DMS79 (cell line): ENCODE measurements around the gene ANXA11.
"Not testable (repeated sequence)": the region's sequence is repeated elsewhere in the genome, so short reads cannot be mapped to it uniquely, and the experiment has no call there.

Experiments
- DNase-seq: peaks from one replicate; lab custom pipeline; 2025; lab: John Stamatoyannopoulos, UW

Gene ANXA11

DNA sequence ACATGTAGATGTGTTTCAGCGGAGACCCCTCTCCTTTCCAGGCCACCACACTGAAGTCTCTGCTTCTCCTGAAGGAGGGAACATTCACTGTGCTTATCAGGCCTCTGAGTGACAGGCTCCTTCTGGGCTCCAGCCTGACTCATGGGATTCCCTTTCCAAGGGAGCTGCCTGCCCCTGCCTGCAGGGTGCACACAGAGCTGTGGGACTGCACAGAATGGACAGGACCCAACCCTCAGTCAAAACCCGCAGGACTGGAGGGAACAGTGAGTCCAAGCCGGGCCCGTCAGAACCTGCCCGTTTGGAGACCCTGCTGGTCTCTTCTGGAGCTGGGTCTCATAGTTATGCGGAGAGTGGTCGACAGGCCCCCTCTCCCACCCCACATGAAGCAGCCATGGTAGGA lies 40.2 kb downstream of the ANXA11 start:
- DNase-seq = no peak

DNA sequence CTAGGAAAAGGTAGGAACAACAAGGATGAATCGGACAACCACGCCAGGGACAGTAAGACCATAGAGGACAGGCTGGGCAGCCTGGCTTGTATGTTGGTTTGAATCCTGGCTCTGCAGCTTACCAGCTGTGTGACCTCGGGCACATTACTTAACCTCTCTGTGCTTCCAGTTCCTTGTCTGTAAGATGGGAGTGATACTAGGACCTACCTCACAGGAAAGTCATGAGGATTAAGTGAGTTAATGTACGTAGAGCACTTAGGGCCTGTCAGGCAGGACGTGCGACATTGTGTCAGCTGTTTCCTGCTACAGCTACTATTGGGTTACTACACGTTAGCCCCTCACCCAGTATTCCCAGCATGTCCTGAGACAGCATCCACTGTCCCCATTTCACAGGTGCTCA lies 40.7 kb downstream of the ANXA11 start:
- no peak for DNase-seq

DNA sequence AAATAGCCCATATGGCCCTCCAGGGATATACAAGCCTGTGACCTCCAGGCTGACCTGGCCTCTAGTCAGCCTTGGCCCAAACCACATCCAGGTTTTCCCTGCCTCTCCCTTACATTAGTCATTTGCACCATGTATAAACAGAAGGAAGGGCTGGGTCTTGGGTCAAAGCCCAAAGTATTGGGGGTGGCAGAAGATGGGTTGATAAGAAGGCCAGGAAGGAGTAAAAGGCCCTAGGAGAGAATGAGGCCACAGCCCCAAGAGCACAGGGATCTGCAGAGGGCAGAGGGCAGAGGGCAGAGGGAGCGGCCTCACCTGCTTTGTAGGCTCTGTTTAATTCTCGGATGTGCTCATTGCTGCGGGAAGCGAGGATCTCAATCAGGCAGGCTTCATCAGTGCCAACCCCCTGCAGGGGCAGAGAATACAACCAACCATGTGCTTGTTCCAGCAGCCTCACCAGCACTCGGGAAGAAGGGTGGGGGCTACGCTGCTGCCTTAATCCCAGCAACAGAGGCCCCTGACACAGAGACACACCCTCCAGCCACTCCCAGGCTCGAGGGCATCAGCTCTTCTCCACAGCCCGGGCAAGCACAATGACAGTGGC lies 41.5 kb downstream of the ANXA11 start:
- DNase-seq = no peak

DNA sequence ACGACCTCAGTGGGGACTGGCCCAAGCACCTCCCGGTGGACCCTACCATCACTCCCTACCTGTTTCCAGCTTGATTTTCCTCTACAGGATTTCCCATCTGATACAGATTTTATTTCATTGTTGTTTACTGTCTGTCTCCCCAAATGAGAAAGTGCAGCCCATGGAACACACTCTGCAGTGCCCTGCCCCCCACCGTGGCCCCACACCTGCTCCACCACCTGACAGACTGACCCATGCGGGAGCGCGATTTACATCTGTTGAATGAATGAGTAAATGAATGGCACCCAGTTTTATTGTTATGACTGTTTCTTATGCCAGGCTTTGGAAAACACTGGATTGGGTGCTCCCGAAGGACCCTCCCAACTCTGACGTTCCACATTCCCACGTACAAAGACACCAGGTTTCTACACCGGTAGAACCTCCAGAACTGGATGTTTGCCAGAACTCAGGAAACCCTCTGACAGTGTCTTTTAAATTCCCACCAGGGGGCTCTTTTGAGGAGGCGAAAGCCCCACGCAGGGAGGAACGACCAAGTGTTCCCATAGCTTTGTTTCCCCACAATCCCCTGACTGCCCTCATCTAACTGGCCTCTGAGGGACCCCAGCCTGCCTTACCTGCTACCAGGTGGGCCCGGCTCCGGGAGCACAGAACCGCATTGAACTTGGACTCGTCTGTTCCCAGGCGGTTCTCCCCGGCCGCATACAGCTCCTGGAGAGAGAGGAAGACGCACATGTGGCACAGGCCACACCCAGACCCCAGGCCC lies 43.8 kb downstream of the ANXA11 start:
- DNase-seq = no peak

DNA sequence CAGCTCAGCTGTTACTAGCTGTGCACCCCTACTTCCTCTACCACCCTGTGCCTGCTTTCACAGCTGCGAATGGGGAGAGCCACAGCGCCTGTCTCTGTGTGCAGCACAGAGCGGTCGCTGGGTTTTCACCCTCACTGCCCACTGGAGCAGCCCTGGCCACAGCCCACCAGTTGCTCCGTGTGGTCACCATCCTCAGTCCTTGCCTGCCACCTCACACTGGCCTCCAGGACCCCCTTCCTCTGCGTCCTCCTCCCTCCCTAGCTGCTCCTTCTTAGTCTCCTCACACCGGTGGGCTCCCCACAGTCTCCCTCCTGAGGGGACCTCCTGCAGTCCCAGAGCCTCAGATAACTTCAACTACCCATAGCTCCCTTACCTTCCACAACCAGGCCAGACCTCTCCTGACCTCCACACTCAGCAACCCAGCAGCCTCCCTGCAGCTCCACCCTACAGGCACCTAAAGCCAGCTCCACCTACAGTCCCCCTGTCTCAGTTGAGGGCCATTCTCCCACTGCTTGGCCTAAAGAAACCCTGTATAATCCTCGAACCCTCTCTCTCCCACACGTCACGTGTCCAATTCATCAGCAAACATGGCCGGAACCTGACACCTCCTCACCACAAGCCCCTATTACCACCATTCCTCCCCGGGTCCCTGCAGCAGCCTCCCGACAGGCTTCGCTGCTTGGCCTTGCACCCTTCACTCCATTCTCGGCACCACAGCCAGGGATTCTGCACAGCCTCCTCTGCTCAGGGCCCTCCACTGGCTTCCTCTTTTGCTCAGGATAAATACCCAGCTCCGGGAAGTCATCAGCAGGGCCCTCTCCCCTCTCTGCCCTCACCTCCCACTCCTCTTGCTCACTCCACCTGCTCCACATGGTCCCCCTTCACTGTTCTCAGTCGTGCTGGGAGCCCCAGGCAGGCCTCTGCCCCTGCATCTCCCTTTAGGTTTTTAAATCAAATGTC lies 44.7 kb downstream of the ANXA11 start:
- no peak for DNase-seq

DNA sequence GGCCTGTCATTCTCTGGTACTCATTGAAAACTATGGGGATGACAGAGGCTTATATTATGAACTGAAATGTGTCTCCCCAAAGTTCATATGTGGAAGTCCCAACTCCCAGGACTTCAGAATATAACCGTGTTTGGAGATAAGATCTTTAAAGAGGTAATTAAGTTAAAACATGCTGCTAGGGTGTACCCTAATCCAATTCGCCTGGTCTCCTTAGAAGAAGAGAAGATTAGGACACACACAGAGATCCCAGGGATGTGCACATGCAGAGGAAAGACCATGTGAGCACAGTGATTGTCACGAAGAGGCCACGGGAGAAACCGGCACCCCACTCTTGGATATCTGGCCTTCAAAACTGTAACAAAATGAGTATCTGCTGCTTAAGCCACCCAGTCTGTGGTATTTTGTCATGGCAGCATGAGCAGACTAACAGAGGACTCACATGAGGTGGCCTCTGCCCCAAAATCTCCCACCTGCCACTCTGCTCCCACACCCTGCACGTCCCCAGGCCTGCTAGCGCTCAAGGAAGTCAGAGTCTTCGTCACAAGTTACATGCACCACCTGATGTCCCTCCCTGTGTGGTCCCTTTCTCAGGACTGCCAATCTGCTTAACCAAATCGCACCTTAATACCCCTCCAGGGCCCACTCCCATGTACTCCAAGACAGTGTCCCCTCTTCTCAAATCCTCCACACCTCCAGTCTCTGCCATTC lies 46.0 kb downstream of the ANXA11 start:
- no peak for DNase-seq

DNA sequence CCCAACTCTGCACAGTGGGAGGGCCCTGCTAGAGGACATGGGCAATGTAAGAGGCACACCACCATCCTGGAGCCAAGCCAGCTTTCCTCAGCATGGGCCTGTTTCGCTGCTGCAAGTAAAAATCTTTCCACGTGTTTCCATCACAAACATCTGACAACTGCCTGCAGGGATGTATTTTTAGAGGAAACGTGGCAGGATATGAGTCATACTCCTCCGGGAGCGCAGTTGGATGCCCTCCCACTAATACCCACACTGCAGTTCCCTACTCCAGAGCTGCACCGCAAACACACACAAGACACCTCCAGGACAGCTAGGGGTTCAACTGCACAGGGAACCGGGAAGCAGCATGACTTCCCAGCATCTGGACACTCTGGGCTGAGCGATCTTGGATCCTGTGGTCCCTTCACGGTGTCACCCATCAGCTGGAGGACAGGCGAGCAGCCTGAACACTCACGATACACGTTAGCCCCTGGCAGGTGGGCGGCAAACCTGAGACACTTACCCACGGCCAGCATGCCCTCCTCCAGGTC lies 46.7 kb downstream of the ANXA11 start:
- DNase-seq = no peak

DNA sequence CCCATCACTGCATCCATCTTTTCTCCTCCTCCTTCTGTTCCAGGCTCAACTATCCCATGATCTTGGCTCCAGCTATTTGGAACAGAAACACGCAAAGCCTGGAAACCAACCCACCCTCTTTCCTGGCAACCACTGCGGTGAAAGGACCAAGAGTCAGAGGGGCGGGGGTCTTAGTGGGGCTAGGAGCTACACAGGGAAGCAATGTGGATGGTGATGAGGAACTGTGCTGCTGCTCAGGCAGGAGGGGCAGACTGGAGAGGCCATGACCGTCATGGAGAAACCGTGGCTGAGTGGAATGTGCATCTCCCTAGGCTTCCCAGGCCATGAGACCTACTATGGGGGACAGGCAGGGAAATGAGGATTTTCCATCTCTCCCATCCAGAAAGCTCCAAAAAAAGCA lies 47.2 kb downstream of the ANXA11 start:
- no peak for DNase-seq

DNA sequence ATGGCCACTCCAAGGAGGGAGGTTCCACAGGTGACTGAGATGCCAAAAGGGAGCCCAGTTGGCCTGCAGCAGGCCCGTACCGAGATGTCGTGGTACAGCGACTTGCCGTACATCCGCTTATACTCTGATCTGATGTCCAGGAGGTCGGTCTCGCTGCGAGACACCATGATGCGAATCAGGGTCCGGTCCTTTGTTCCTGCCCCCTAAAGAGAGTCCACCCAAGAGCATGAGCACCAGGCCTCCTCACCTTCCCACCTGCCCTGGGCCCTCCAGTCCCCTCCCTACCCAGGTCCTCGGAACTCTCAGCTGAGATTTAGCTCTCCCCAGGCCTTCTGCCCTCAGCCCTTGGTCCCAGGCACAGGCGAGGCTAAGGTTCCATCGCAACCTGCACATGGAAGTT lies 47.8 kb downstream of the ANXA11 start:
- DNase-seq = no peak

DNA sequence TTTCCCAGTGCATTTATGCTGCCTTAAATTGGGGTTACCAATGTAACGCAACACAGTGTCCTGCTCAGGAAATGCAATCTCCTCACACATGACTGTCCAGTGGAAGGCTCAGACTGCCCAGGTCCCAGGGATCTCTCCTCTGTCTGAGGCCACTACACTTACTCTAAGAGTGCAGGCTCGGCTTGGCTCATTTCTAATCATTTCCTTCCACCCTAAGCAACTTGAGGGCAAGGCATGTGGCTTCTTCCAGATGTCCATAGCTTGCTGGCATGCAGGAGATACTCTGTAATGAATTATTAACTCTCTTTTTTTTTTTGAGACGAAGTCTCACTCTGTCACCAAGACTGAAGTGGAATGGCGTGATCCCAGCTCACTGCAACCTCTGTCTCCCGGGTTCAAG lies 49.1 kb downstream of the ANXA11 start:
- DNase-seq = no peak

DNA sequence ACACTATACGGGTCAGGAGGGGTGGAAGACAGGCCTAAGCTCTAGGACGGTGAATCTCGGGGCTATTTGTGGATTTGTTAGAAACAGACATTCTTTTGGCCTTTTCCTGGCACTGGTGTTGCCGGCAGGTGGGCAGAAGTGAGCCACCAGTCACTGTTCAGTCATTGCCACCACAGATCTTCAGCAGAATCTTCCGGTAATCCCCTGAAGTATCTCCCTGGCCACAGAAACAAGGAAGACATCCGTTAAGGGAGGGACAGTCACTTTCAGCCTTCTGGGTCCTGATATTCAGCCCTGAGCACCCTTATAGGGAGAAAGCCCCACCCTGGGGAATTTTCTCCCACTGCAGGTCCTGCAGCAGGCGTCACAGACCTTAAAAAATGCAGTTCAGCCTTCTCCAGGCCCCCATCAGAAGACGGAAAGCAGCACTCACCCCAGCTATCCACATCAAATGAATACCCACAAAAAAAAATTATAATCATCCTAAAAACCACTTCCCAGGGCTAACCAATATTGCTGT lies 49.6 kb downstream of the ANXA11 start:
- DNase-seq = no peak

DNA sequence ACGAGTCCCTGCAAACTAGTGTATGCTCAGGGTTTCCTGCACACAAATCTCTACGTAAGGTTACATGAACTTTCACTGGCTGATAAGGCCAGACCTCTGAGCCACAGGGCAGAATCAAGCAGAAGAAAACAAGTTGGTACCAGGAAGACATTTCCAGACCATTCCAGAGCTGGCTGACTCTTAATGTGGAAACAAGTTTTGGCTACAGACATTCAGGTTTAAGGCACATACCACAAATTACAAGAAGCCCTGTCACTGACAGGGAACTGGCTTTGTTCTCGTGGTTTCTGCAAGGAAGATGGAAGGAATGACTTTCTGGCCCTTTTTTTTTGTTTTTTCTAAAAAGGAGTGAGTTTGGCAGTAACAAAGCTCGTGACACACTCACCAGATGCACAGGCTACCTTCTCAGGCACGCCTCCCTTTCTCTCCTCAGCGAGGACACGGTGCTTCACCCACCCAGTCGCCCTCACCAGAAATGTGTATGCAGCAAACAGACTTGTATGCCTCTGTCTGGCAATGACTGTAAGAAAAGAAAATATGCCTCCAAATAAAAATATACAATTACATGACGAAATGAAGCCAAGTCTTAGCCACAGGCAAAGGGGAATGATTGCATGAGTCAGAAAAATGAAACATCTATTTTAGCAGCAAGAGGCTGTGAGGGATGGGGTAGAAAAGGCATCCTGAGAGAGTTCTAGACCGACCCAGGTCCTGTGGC lies 50.2 kb downstream of the ANXA11 start:
- DNase-seq = no peak

DNA sequence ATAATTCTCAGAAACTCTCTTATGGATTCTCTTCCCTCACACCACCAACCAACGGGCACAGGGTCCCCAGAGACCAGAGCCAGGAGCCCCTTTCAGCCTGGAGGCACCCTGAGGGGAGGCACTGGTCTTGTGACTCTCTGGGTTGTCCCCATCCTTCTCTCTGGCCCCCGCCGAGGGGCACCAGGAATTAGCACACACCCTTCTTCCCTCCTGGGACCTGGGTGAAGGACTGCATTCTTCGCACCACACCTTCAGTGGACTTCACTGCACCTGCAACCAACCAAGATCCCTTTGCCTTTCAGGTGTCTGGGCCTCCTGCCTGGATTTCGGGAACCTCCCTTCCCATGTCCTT lies 50.7 kb downstream of the ANXA11 start:
- no peak for DNase-seq

DNA sequence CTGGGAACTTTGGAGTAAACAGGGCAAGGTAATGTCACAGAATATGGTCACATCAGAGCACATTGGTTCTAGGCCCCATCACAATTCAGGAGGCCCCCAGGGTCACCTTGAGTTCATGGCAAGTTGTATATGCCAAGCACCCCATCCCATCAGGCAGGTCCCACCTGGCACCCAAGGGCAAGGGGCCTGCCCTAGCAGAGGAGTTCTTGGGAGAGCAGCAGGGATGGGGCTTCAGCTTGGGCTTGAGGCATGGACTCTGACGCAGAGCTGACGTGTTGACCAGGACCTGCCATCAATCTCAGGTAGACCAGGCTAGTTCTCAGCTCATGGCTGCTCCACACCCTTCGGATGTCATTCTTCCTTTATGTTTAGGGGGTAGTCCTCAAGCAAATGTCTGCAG lies 51.9 kb downstream of the ANXA11 start:
- DNase-seq = no peak

DNA sequence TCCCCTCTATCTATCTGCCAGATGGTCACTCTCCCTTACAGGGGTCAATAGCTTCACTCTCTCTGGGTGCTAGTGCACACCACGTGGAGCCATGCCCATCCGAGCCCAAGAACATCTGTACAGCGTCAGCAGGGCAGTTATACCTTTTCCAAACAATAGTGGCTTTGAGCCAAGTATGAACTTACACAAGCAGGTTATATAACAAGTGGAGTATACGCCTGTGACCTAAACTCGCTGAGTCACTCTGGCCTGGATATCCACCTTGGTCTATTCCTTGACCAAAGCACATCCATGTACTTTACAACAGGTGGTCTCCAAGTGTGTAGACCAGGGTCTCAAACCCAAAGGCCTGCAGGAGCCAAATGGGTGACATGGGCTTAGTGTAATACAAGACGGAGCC lies 52.5 kb downstream of the ANXA11 start:
- no peak for DNase-seq

DNA sequence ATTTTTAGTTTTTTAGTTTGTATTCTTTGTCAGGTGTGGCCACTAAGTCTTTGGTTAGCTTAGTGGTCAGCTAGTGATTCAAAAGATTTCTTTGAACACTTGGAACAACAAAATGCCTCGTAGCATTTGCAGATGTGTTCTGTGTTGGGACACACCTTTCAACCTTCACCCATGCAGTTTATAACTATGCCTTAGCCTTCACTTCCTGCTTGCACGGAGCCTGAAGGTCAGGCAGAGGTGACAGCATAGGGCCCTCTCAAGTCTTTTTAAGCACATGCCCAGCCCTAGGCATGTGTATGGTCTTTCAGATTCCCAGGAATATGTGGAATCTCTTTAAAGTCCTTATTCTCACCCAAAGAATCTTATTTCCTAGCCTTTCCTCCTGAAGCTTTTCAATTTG lies 55.2 kb downstream of the ANXA11 start:
- DNase-seq = no peak

DNA sequence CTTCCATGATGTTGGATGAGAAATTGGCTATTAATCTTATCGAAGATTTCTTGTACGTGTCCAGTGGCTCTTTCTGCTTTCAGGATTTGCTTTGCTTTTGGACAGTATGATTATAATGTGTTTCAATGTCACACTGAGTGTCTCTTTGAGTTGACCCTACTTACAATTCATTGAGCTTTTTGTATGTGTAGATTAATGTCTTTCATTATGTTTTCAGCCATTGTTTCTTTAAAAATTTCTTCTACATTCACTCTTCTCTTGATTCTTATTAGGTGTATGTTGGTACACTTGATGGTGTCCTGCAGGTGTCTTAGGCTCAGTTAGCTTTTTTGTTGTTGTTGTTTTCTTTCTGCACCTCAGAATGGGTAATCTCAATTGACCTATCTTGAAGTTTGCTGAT lies 56.2 kb downstream of the ANXA11 start:
- DNase-seq = no peak

DNA sequence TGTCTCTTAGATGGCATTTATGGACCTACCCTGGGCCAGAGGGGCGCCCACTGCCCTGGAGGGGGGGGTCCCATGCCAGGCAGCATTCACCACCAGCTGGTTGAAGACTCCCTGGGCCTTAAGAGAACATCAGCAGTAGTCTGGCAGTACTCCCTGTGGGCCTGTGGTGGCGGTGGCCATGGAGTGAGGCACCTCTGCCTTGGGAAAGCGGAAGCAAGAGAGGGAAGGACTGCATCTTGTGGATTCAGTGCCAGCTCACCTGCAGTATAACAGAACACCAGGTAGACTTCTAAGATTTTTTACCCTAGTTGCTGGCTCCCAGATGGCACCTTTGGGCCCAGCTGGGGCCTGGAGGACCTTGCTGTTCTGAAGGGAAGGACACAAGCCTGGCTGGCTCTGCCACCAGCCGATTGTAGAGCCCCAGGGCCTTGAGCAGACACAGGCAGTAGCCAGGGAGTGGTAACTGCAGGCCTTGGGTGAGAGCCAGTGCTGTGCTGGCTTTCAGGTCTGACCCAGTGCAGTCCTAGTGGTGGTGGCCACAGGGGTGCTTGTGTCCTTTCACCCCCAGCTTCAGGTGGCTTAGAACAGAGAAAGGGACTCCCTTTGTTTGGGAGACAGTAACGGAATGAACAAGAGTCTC lies 57.1 kb downstream of the ANXA11 start:
- DNase-seq = no peak

DNA sequence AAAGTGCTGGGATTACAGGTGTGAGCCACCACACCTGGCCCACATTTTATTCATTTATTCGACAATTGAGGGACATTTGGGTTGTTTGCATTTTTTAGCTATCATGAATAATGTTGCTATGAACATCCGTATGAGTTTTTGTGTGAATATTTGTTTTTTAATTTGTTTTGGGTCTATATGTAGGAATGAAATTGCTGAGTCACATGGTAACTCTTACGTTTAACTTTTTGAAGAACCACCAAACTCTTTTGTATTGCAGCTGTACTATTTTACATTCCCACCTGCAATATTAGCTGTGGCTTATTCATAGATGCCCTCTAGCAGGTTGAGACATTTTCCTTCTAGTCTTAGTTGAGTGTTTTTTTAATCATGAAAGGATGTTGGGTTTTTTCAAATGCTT lies 58.4 kb downstream of the ANXA11 start:
- DNase-seq = no peak

DNA sequence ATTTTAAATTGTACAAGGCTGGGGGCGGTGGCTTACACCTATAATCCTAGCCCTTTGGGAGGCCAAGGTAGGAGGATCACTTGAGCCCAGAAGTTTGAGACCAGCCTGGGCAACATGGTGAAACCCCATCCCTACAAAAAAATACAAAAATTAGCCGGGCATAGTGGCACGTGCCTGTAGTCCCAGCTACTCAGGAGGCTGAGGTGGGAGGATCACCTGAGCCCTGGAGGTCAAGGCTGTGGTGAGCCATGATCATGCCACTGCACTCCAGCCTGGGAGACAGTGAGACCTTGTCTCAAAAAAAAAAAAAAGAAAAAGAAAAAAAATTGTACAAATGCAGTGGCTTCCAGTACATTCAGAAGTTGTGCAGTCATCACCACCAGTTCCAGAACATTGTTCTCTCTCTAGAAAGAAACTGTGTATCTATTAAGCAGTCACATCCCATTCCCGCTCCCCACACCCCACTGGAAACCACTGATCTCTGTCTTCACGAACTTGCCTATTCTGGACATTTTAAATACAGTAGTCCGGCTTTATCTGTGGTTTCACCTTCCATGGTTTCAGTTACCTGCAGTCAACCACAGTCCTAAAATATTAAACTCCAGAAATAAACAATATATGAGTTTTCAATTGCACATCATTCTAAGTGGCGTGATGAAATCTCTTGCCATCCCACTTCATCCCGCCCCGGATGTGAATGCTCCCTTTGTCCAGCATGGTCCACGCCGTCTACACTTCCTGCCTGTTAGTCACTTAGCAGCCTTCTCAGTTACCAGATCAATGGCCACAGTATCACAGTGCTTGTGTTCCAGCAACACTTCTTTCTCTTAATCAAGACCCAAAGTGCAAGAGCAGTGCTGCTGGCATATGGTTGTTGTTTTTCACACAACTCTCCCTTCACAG lies 59.7 kb downstream of the ANXA11 start:
- not testable (repeated sequence) for DNase-seq
